ENCODE data around the gene C9orf40.

DNA sequence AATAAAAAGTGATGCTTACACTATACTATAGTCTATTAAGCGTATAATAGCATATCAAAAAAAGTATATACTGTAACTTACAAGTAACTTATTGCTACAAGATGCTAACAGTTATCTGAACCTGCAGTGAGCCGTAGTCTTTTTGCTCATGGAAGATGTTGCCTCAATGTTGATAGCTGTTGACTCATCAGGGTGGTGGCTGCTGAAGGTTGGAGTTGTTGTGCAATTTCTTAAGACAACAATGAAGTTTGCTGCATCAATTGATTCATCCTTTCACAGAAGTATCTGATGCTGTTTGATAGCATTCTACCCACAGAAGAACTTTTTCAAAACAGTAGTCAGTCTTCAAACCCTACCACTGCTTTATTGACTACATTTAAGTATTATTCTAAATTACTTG, 7.8 kb upstream of the C9orf40 start:
- TF ChIP-seq, protein P1, sequence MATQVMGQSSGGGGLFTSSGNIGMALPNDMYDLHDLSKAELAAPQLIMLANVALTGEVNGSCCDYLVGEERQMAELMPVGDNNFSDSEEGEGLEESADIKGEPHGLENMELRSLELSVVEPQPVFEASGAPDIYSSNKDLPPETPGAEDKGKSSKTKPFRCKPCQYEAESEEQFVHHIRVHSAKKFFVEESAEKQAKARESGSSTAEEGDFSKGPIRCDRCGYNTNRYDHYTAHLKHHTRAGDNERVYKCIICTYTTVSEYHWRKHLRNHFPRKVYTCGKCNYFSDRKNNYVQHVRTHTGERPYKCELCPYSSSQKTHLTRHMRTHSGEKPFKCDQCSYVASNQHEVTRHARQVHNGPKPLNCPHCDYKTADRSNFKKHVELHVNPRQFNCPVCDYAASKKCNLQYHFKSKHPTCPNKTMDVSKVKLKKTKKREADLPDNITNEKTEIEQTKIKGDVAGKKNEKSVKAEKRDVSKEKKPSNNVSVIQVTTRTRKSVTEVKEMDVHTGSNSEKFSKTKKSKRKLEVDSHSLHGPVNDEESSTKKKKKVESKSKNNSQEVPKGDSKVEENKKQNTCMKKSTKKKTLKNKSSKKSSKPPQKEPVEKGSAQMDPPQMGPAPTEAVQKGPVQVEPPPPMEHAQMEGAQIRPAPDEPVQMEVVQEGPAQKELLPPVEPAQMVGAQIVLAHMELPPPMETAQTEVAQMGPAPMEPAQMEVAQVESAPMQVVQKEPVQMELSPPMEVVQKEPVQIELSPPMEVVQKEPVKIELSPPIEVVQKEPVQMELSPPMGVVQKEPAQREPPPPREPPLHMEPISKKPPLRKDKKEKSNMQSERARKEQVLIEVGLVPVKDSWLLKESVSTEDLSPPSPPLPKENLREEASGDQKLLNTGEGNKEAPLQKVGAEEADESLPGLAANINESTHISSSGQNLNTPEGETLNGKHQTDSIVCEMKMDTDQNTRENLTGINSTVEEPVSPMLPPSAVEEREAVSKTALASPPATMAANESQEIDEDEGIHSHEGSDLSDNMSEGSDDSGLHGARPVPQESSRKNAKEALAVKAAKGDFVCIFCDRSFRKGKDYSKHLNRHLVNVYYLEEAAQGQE (IDR thresholded peaks at IDR 0.05; ENCODE audit: insufficient replicate concordance, low read depth), result no peak
- TF ChIP-seq, protein P2, sequence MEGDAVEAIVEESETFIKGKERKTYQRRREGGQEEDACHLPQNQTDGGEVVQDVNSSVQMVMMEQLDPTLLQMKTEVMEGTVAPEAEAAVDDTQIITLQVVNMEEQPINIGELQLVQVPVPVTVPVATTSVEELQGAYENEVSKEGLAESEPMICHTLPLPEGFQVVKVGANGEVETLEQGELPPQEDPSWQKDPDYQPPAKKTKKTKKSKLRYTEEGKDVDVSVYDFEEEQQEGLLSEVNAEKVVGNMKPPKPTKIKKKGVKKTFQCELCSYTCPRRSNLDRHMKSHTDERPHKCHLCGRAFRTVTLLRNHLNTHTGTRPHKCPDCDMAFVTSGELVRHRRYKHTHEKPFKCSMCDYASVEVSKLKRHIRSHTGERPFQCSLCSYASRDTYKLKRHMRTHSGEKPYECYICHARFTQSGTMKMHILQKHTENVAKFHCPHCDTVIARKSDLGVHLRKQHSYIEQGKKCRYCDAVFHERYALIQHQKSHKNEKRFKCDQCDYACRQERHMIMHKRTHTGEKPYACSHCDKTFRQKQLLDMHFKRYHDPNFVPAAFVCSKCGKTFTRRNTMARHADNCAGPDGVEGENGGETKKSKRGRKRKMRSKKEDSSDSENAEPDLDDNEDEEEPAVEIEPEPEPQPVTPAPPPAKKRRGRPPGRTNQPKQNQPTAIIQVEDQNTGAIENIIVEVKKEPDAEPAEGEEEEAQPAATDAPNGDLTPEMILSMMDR (IDR thresholded peaks at IDR 0.05; ENCODE audit: insufficient read depth, low read length), result no peak

Measured in HL-60 (cell line).